H1 (cell line): ENCODE measurements around the gene CDH20. TPM values are rescaled to one million over a fixed set of nuclear protein-coding genes. Genes with fewer than 3 reads are reported as not detected.

Experiments
- ASH2L ChIP-seq: fragments of 200-600, 300-600 bp; sonication (generic); IDR thresholded peaks from one replicate; pipeline ENCODE4 v1.7.1; 2017; ENCODE audit warnings: low read length
- EZH2 ChIP-seq: fragments of 200-600 bp; sonication (generic); IDR thresholded peaks from 2 replicates; pipeline ENCODE4 v1.7.1; 2012; ENCODE audit warnings: low read depth, mild to moderate bottlenecking, moderate library complexity, low read length, inconsistent platforms; ENCODE audit not compliant: severe bottlenecking
- FOSL1 ChIP-seq: IDR thresholded peaks from 2 replicates; pipeline ENCODE4 v1.6.1; 2011; ENCODE audit warnings: mild to moderate bottlenecking, low read depth, low read length, moderate library complexity; ENCODE audit not compliant: insufficient read depth
- TBP ChIP-seq: IDR thresholded peaks from 2 replicates; pipeline ENCODE4 v1.6.1; 2011; ENCODE audit warnings: low read depth, low read length, improper control_type of control experiment
- polyA plus RNA-seq, 7 experiments: library from polyadenylated mRNA; depleted of rRNA in 3 of 7; stranded (reverse) in 5 of 7; unstranded in 2 of 7; fragments of >200 nt in 5 of 7; fragments of 200-250 nt in 2 of 7; gene quantifications; 1 replicate in 5 of 7; 2 replicates in 1 of 7; 4 replicates in 1 of 7; pipeline versions ENCODE4 v1.2.1 to v1.2.3, GENCODE V29; 2011 to 2013; ENCODE audit warnings: missing spikeins in 2 of 7, mixed read lengths in 2 of 7
- total RNA-seq: library from RNA; stranded (reverse); fragmentation: NEBNext Ultra II Directional; extraction: Animal tissue kit (Norgen Biotek cat#: 25700); gene quantifications from 2 replicates; pipeline ENCODE4 v1.2.1, GENCODE V29; 2021
- TF ChIP-seq, protein P1 (sequence below): fragments of 300-600 bp; sonication (generic); IDR thresholded peaks from 2 replicates; pipeline ENCODE4 v1.7.1; 2012; ENCODE audit warnings: low read length, moderate library complexity, mild to moderate bottlenecking, inconsistent platforms; ENCODE audit not compliant: insufficient replicate concordance

CDH20 gene
- total and polyA plus RNA-seq, 2 of the 8 experiments (the other 6 are each of a cell fraction or from before 2014, with no cell fraction given): 0.07 to 0.12 TPM

DNA sequence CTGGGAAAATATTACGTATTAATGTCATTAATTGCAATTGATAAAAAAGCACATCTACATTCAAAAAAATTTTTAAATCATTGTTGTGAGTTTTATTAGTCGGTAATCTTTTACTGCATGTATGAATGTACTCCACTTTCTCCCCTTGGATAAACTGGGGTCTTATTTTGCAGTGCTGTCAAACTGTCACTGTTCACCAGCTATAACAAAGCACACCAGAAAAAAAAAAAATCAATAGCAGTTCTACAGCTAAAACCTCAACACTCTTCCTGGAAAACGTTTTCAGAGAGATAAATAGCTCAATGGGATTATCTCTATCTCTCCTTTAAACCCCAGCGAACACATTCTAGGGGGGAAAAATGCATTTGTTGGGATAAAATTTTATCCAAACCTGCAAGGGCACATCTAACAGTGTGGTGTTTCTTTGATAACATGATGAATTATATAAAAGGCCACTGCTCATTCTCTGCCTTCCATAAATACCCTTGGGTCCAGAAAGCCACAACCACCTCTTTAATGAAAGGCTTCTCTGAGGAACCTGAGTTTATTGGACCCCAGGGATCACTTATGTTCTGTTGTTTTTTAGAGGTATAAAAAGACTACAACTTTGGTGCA lies 219.9 kb downstream of the CDH20 start (continued):
- TF ChIP-seq, protein P1, sequence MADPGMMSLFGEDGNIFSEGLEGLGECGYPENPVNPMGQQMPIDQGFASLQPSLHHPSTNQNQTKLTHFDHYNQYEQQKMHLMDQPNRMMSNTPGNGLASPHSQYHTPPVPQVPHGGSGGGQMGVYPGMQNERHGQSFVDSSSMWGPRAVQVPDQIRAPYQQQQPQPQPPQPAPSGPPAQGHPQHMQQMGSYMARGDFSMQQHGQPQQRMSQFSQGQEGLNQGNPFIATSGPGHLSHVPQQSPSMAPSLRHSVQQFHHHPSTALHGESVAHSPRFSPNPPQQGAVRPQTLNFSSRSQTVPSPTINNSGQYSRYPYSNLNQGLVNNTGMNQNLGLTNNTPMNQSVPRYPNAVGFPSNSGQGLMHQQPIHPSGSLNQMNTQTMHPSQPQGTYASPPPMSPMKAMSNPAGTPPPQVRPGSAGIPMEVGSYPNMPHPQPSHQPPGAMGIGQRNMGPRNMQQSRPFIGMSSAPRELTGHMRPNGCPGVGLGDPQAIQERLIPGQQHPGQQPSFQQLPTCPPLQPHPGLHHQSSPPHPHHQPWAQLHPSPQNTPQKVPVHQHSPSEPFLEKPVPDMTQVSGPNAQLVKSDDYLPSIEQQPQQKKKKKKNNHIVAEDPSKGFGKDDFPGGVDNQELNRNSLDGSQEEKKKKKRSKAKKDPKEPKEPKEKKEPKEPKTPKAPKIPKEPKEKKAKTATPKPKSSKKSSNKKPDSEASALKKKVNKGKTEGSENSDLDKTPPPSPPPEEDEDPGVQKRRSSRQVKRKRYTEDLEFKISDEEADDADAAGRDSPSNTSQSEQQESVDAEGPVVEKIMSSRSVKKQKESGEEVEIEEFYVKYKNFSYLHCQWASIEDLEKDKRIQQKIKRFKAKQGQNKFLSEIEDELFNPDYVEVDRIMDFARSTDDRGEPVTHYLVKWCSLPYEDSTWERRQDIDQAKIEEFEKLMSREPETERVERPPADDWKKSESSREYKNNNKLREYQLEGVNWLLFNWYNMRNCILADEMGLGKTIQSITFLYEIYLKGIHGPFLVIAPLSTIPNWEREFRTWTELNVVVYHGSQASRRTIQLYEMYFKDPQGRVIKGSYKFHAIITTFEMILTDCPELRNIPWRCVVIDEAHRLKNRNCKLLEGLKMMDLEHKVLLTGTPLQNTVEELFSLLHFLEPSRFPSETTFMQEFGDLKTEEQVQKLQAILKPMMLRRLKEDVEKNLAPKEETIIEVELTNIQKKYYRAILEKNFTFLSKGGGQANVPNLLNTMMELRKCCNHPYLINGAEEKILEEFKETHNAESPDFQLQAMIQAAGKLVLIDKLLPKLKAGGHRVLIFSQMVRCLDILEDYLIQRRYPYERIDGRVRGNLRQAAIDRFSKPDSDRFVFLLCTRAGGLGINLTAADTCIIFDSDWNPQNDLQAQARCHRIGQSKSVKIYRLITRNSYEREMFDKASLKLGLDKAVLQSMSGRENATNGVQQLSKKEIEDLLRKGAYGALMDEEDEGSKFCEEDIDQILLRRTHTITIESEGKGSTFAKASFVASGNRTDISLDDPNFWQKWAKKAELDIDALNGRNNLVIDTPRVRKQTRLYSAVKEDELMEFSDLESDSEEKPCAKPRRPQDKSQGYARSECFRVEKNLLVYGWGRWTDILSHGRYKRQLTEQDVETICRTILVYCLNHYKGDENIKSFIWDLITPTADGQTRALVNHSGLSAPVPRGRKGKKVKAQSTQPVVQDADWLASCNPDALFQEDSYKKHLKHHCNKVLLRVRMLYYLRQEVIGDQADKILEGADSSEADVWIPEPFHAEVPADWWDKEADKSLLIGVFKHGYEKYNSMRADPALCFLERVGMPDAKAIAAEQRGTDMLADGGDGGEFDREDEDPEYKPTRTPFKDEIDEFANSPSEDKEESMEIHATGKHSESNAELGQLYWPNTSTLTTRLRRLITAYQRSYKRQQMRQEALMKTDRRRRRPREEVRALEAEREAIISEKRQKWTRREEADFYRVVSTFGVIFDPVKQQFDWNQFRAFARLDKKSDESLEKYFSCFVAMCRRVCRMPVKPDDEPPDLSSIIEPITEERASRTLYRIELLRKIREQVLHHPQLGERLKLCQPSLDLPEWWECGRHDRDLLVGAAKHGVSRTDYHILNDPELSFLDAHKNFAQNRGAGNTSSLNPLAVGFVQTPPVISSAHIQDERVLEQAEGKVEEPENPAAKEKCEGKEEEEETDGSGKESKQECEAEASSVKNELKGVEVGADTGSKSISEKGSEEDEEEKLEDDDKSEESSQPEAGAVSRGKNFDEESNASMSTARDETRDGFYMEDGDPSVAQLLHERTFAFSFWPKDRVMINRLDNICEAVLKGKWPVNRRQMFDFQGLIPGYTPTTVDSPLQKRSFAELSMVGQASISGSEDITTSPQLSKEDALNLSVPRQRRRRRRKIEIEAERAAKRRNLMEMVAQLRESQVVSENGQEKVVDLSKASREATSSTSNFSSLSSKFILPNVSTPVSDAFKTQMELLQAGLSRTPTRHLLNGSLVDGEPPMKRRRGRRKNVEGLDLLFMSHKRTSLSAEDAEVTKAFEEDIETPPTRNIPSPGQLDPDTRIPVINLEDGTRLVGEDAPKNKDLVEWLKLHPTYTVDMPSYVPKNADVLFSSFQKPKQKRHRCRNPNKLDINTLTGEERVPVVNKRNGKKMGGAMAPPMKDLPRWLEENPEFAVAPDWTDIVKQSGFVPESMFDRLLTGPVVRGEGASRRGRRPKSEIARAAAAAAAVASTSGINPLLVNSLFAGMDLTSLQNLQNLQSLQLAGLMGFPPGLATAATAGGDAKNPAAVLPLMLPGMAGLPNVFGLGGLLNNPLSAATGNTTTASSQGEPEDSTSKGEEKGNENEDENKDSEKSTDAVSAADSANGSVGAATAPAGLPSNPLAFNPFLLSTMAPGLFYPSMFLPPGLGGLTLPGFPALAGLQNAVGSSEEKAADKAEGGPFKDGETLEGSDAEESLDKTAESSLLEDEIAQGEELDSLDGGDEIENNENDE: no peak
- TF ChIP-seq FOSL1 (no peak), EZH2 (no peak), ASH2L (no peak), TBP (no peak)
